Loucy (cell line): ENCODE data around the gene SYNM.

ENCODE experiments used
- H2AFZ ChIP-seq: fragments of 200-600 bp; sonication (generic); 2 replicates; pipeline ENCODE4 v1.6.0; 2016; ENCODE audit warnings: antibody characterized with exemption, mild to moderate bottlenecking, low read length, moderate library complexity
- H3F3A ChIP-seq: fragments of 200-600 bp; 2 replicates; pipeline ENCODE4 v1.6.0; 2016; ENCODE audit warnings: antibody characterized with exemption, low read depth, mild to moderate bottlenecking
- H3K27me3 ChIP-seq: fragments of 200-600 bp; sonication (generic); 2 replicates; pipeline ENCODE4 v1.6.1; 2014; ENCODE audit warnings: low read length, mild to moderate bottlenecking; ENCODE audit not compliant: insufficient read depth, poor library complexity, severe bottlenecking
- H3K36me3 ChIP-seq: fragments of 200-600 bp; sonication (generic); 2 replicates; pipeline ENCODE4 v1.6.1; 2016; ENCODE audit warnings: low read length; ENCODE audit not compliant: insufficient read depth
- H3K4me1 ChIP-seq: fragments of 200-600 bp; sonication (generic); 2 replicates; pipeline ENCODE4 v1.5.1; 2014; ENCODE audit warnings: low read length, mild to moderate bottlenecking; ENCODE audit not compliant: insufficient read depth, poor library complexity, severe bottlenecking
- H3K4me2 ChIP-seq: fragments of 200-600 bp; sonication (generic); 2 replicates; pipeline ENCODE4 v1.6.0; 2014; ENCODE audit warnings: antibody characterized with exemption, low read length, low read depth, mild to moderate bottlenecking; ENCODE audit not compliant: poor library complexity, severe bottlenecking
- H3K4me3 ChIP-seq: fragments of 200-600 bp; sonication (generic); 2 replicates; pipeline ENCODE4 v1.5.1; 2014; ENCODE audit warnings: low read length, mild to moderate bottlenecking, mixed read lengths; ENCODE audit not compliant: poor library complexity, severe bottlenecking
- H3K79me2 ChIP-seq: fragments of 200-600 bp; sonication (generic); 2 replicates; pipeline ENCODE4 v1.6.1; 2014; ENCODE audit warnings: low read length; ENCODE audit not compliant: insufficient read depth
- H3K9ac ChIP-seq: fragments of 200-600 bp; sonication (generic); 2 replicates; pipeline ENCODE4 v1.6.0; 2014; ENCODE audit warnings: mild to moderate bottlenecking, low read depth, low read length, moderate library complexity; ENCODE audit not compliant: poor library complexity, severe bottlenecking
- H3K9me2 ChIP-seq: fragments of 200-600 bp; sonication (generic); replicated peaks from 2 replicates; pipeline ENCODE4 v1.6.1; 2016; ENCODE audit warnings: low read depth, low read length, mixed read lengths
- H3K9me3 ChIP-seq: fragments of 200-600 bp; sonication (generic); 2 replicates; pipeline ENCODE4 v1.6.1; 2014; ENCODE audit warnings: mild to moderate bottlenecking, antibody characterized with exemption, low read length, low read depth; ENCODE audit not compliant: insufficient read depth
- H4K20me1 ChIP-seq: fragments of 200-600 bp; sonication (generic); 2 replicates; pipeline ENCODE4 v1.6.0; 2014; ENCODE audit warnings: antibody characterized with exemption, low read length, mild to moderate bottlenecking; ENCODE audit not compliant: insufficient read depth, poor library complexity, severe bottlenecking
- CTCF ChIP-seq: fragments of 200-600 bp; sonication (generic); conservative IDR thresholded peaks from 2 replicates; pipeline ENCODE4 v1.5.1; 2014; ENCODE audit warnings: mild to moderate bottlenecking, antibody characterized with exemption, low read length
- EZH2phosphoT487 ChIP-seq: fragments of 200-600 bp; IDR thresholded peaks from 2 replicates; pipeline ENCODE4 v1.6.1; 2018; ENCODE audit warnings: antibody characterized with exemption, mild to moderate bottlenecking, moderate library complexity, borderline replicate concordance

The SYNM gene

GRCh38 chr15:99113547-99114271 lies 8.8 kb downstream of the SYNM start:
- Histone ChIP-seq H3K36me3 (no peaks in the 10 kb centered on the region), H3K4me3 (no peak overlapping the region), H3K27me3 (no peaks in the 10 kb centered on the region), H3K9me3 (no peaks in the 10 kb centered on the region), H4K20me1 (no peaks in the 10 kb centered on the region), H3K9me2 (no peaks in the 10 kb centered on the region), H3K4me1 (peaks cover 5% of the 10 kb centered on the region), H3K79me2 (no peaks in the 10 kb centered on the region), H3F3A (no peaks in the 10 kb centered on the region), H2AFZ (no peak overlapping the region), H3K4me2 (no peak overlapping the region), H3K9ac (no peak overlapping the region)
- no peak for TF ChIP-seq CTCF

DNA sequence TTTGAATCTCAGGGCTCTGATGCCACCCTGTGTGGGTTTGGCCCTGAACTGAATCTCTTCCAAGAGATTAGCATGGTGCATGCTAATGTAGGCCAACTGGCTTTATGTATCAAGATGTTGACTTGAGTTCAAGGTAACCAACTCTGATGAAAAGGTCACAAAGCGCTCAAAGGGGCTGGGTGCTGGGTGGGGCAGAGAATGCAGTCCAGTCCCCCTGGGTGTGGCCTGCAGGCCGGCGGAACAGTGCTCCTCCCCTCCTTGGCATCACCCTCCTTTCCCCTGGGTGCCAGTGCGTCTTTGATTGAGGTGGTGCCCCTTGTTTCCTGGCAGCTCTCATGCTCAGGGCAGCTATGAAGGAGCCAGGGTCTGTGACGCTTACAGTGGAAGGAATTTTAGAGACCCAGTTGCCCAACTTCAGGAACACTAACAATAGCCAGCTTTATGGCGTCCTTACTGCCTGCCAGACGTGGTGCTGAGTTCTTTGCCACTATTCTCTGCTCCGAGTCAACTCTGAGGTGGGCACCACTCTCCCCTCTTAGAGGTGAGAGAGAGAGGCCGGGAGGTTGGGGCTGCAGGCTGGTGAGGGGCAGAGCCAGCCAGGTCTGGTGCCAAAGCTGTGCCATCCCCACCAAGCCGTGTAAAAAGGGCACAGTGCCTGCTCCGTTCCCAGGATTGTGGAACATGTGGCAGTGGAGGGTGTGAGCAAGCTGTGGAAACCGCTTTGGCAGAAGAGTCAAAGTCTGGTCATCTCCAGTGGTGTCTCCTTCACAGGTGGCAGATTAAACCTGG lies 9.8 kb downstream of the SYNM start:
- Histone ChIP-seq H3K9me3 (no peaks in the 10 kb centered on the region), H3K4me1 (peaks cover 5% of the 10 kb centered on the region), H3K9ac (no peak overlapping the region), H2AFZ (no peak overlapping the region), H3K9me2 (no peaks in the 10 kb centered on the region), H3K4me3 (no peak overlapping the region), H3K4me2 (no peak overlapping the region), H3K79me2 (no peaks in the 10 kb centered on the region), H3F3A (no peaks in the 10 kb centered on the region), H3K27me3 (no peaks in the 10 kb centered on the region), H4K20me1 (no peaks in the 10 kb centered on the region), H3K36me3 (no peaks in the 10 kb centered on the region)
- TF ChIP-seq CTCF (no peak), EZH2phosphoT487 (no peak)

- Histone ChIP-seq H4K20me1 (no peaks in the 10 kb centered on the region), H3K9me3 (no peaks in the 10 kb centered on the region), H3K79me2 (no peaks in the 10 kb centered on the region), H3K27me3 (no peaks in the 10 kb centered on the region), H3K4me1 (peaks cover 5% of the 10 kb centered on the region), H3K36me3 (no peaks in the 10 kb centered on the region), H3F3A (no peaks in the 10 kb centered on the region), H3K4me3 (no peak overlapping the region), H2AFZ (no peak overlapping the region), H3K9ac (no peak overlapping the region), H3K9me2 (no peaks in the 10 kb centered on the region), H3K4me2 (no peak overlapping the region)
- TF ChIP-seq EZH2phosphoT487 (no peak), CTCF (no peak)
These were observed 10.7 kb downstream of the SYNM start for GRCh38 chr15:99115300-99116215.
